OCI-LY3 (cell line): ENCODE measurements around the gene DCTPP1.

Experiments
- H2AFZ ChIP-seq: fragments of 200-600, 300-600 bp; shearing (Covaris generic); 2 replicates; pipeline ENCODE4 v1.6.0; 2014; ENCODE audit warnings: antibody characterized with exemption, low read depth, low read length
- H3K27ac ChIP-seq: fragments of 200-600, 300-600 bp; sonication (generic); 2 replicates; pipeline ENCODE4 v1.5.1; 2014; ENCODE audit warnings: mild to moderate bottlenecking, low read length, moderate library complexity, mixed read lengths
- H3K27me3 ChIP-seq: fragments of 200-600, 300-600 bp; sonication (generic); 2 replicates; pipeline ENCODE4 v1.6.1; 2014; ENCODE audit warnings: low read depth, low read length, mixed read lengths
- H3K36me3 ChIP-seq: fragments of 200-600, 300-600 bp; sonication (generic); replicated peaks from 2 replicates; pipeline ENCODE3; 2014; ENCODE audit warnings: low read depth, low read length, mixed read lengths
- H3K4me1 ChIP-seq: fragments of 300-600, 200-600 bp; sonication (generic); 2 replicates; pipeline ENCODE4 v1.6.1; 2014; ENCODE audit warnings: low read length, mixed read lengths
- H3K4me2 ChIP-seq: fragments of 200-600, 300-600 bp; sonication (generic); 2 replicates; pipeline ENCODE4 v1.6.1; 2014; ENCODE audit warnings: low read length, mixed read lengths
- H3K4me3 ChIP-seq: fragments of 300-600, 200-600 bp; sonication (generic); 2 replicates; pipeline ENCODE4 v1.5.1; 2014; ENCODE audit warnings: antibody characterized with exemption, mild to moderate bottlenecking, low read length, moderate library complexity
- H3K79me2 ChIP-seq: fragments of 300-600, 200-600 bp; shearing (Covaris generic); 2 replicates; pipeline ENCODE4 v1.6.1; 2014; ENCODE audit warnings: mild to moderate bottlenecking, low read length, mixed read lengths
- H3K9ac ChIP-seq: fragments of 300-600, 200-600 bp; shearing (Covaris generic); 2 replicates; pipeline ENCODE4 v1.6.0; 2014; ENCODE audit warnings: mild to moderate bottlenecking, low read length, moderate library complexity
- H3K9me3 ChIP-seq: fragments of 200-600, 300-600 bp; shearing (Covaris generic); 2 replicates; pipeline ENCODE4 v1.6.1; 2014; ENCODE audit warnings: low read length, mixed read lengths; ENCODE audit not compliant: insufficient read depth
- H4K20me1 ChIP-seq: fragments of 200-600, 300-600 bp; sonication (generic); 2 replicates; pipeline ENCODE4 v1.6.1; 2016; ENCODE audit warnings: low read length, mixed read lengths; ENCODE audit not compliant: insufficient read depth
- CTCF ChIP-seq: fragments of 200-600, 300-600 bp; sonication (generic); IDR thresholded peaks from 2 replicates; pipeline ENCODE4 v1.5.1; 2014; ENCODE audit warnings: antibody characterized with exemption, low read length, low read depth
- EZH2phosphoT487 ChIP-seq: fragments of 200-600 bp; shearing (Covaris generic); IDR thresholded peaks from 2 replicates; pipeline ENCODE4 v1.6.1; 2018; ENCODE audit warnings: antibody characterized with exemption, mixed run types, low read depth

Gene DCTPP1

GRCh38 chr16:30434852-30435251 lies 5.0 kb upstream of the DCTPP1 start:
- no peak overlapping the region for H3K9ac ChIP-seq
- peaks cover 8% of the 10 kb centered on the region for H3K4me1 ChIP-seq
- no peaks in the 10 kb centered on the region for H3K27me3 ChIP-seq
- H2AFZ ChIP-seq: no peak overlapping the region
- TF ChIP-seq CTCF (no peak), EZH2phosphoT487 (no peak)
- no peak overlapping the region for H3K4me3 ChIP-seq
- no peaks in the 10 kb centered on the region for H3K9me3 ChIP-seq
- H3K79me2 ChIP-seq: peaks cover under 1% of the 10 kb centered on the region; the same call in 1 of the 2 replicates
- no peaks in the 10 kb centered on the region for H3K36me3 ChIP-seq
- H3K27ac ChIP-seq: no peak overlapping the region
- no peaks in the 10 kb centered on the region for H4K20me1 ChIP-seq
- no peak overlapping the region for H3K4me2 ChIP-seq

- TF ChIP-seq CTCF (peak; percentile 50), EZH2phosphoT487 (no peak)
- peaks cover 14% of the 10 kb centered on the region for H3K36me3 ChIP-seq
- no peaks in the 10 kb centered on the region for H3K9me3 ChIP-seq
- H3K4me3 ChIP-seq: peak overlapping the region; percentile 66
- peak overlapping the region; percentile 89 for H2AFZ ChIP-seq
- H3K79me2 ChIP-seq: peaks cover 40% of the 10 kb centered on the region
- no peaks in the 10 kb centered on the region for H4K20me1 ChIP-seq
- H3K4me1 ChIP-seq: peaks cover 13% of the 10 kb centered on the region
- peak overlapping the region; percentile 73 for H3K4me2 ChIP-seq
- peak overlapping the region; percentile 58 for H3K9ac ChIP-seq
- H3K27me3 ChIP-seq: no peaks in the 10 kb centered on the region
- H3K27ac ChIP-seq: peak overlapping the region; percentile 59
Observed at GRCh38 chr16:30430428-30430970, 669 bp upstream of the DCTPP1 start.

GRCh38 chr16:30429418-30429677 lies 482 bp downstream of the DCTPP1 start:
- no peaks in the 10 kb centered on the region for H3K9me3 ChIP-seq
- no peaks in the 10 kb centered on the region for H3K27me3 ChIP-seq
- H3K79me2 ChIP-seq: peaks cover 42% of the 10 kb centered on the region
- peak overlapping the region; percentile 85 for H3K4me3 ChIP-seq
- peak overlapping the region; percentile 86 for H3K9ac ChIP-seq
- H4K20me1 ChIP-seq: no peaks in the 10 kb centered on the region
- peaks cover 13% of the 10 kb centered on the region for H3K4me1 ChIP-seq
- TF ChIP-seq EZH2phosphoT487 (no peak), CTCF (no peak)
- H3K4me2 ChIP-seq: peak overlapping the region; percentile 85
- H3K36me3 ChIP-seq: peaks cover 18% of the 10 kb centered on the region
- peak overlapping the region; percentile 50 for H3K27ac ChIP-seq
- H2AFZ ChIP-seq: no peak overlapping the region

- peaks cover 28% of the 10 kb centered on the region for H3K36me3 ChIP-seq
- no peak overlapping the region for H3K4me3 ChIP-seq
- peaks cover 13% of the 10 kb centered on the region for H3K4me1 ChIP-seq
- H3K4me2 ChIP-seq: no peak overlapping the region
- H3K9me3 ChIP-seq: no peaks in the 10 kb centered on the region
- no peak overlapping the region for H3K9ac ChIP-seq
- no peak for TF ChIP-seq CTCF
- no peak for TF ChIP-seq EZH2phosphoT487
- H2AFZ ChIP-seq: no peak overlapping the region
- H3K27me3 ChIP-seq: no peaks in the 10 kb centered on the region
- peaks cover 46% of the 10 kb centered on the region for H3K79me2 ChIP-seq
- H3K27ac ChIP-seq: no peak overlapping the region
- no peaks in the 10 kb centered on the region for H4K20me1 ChIP-seq
Observed at GRCh38 chr16:30428055-30428454, 1.8 kb downstream of the DCTPP1 start.
